ENCODE measurements around the gene PADI3. TPM values are rescaled to one million over a fixed set of nuclear protein-coding genes. Genes with fewer than 3 reads are reported as not detected.

PADI3 gene
- polyA plus RNA-seq, 1 of the 3 experiments (the other 2 are of a cell fraction): 0.30 TPM

DNA sequence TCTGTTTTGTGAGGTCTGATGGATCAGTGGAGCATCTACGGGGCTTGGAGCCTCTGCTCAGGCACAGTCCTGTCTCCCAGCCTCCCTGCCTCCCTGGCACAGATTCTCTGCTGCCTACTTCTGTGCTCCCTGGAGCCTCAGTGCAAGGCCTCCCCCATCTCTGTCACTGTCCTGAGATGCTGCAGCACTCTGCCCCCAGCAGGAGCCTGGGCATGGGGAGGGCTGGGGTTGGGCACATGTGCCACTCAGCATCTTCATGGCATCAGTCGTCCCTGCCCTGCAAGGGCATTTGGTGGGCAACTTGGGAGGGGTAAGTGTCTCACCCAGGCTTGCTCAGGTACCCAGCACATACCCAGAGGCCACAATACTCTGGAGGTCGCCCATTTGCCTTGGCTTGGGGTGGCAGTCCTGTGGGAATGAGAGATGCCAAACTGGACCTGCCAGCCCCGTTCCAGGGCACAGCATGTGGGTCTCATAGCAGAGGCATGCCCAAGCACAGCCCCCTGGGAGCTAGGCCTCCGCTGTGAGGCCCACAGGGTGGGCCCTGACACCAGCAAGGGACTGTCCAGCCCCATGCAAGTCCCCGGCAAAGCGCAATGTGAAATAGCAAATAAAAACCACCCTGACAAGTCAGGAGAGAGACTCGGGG, 28.7 kb downstream of the PADI3 start:
- Histone ChIP-seq H3K9me3 (no peaks in the 10 kb centered on the region), H2AFZ (ENCODE audit: low read depth) (no peak overlapping the region), H3K4me1 (ENCODE audit: control insufficient read depth in 1 of 2, insufficient read depth in 2 of 2, low read depth in 1 of 2, low read length in 1 of 2) (peaks cover 0 to 4% of the 10 kb centered on the region in 2 experiments; a peak in 1 of 4 replicates), H3K27ac (ENCODE audit: low read depth in 2 of 2, low read length in 1 of 2) (no peak overlapping the region), H4K20me1 (ENCODE audit: insufficient read depth) (no peaks in the 10 kb centered on the region), H3K4me2 (no peak overlapping the region), H3K9me2 (no peaks in the 10 kb centered on the region), H3K4me3 (ENCODE audit: low read depth in 2 of 2, low read length in 1 of 2) (no peak overlapping the region), H3K9ac (no peak overlapping the region), H3K79me2 (ENCODE audit: insufficient read depth) (no peaks in the 10 kb centered on the region), H3F3A (replicated peaks; ENCODE audit: insufficient read depth) (no peaks in the 10 kb centered on the region), H3K36me3 (replicated peaks in 1 of 2; ENCODE audit: control insufficient read depth in 1 of 2, insufficient read depth in 2 of 2, low read length in 1 of 2) (no peaks in the 10 kb centered on the region), H3K27me3 (ENCODE audit: insufficient read depth) (no peaks in the 10 kb centered on the region; the same call in 1 of the 2 replicates)
- POLR2A ChIA-PET: no interaction called here
- CTCF ChIA-PET: interaction anchor here (1.1 kb wide), 1 partner anchor 58 kb away, joined by 3 read pairs; no protein-coding TSS in a partner anchor
- 75% methylated on average over 6 of the region's 8 CpGs for WGBS (ENCODE audit: low lambda C conversion rate)
- no peak for DNase-seq
- TF ChIP-seq FOSL2 (IDR thresholded peaks at IDR 0.05; ENCODE audit: borderline replicate concordance, low read depth): no peak
- no peak for TF ChIP-seq EP300 (IDR thresholded peaks at IDR 0.05; ENCODE audit: borderline replicate concordance in 1 of 2, low read depth in 1 of 2, low read length in 1 of 2)
- no peak for TF ChIP-seq FOXJ3 (CRISPR knock-in tag; IDR thresholded peaks at IDR 0.05)

DNA sequence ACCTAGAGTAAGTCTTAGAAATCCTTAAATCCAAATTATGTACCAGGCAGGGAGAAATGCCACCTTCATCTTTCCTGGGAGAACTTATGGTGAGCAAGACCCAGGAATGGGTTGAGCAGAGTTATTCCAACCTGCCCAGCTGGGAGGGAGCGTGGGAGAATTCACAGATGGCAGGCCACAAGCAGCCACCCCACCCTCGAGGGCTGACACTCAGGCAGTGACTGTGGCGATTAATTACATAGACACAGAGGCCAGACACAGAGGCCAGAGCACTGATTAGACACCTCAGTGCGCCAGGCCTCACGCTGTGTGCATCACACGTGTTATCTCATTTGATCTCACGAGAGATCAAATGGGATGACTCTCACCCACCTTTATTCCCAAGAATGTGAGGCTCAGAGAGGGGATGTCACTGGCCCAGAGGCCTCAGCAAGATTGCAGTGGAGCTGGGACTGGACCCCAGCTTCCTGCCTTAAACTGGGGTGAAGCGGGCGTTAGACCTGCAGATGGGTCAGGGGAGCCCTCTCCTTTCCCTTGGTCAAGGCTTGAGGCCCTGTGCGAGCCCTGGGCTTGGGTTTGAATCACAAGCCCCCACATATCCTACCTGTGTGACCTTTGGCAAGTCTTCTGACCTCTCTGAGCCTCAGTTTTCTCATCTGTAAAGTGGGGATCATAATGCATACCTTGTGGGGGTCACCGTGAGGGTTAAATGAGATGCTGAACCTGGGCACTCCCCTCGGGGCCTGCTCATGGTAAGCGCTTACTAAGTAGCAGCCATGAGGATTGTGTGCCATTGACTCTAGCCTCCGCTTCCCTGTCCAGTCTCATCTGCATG, 30.3 kb downstream of the PADI3 start:
- H3K9ac ChIP-seq: no peak overlapping the region
- ChIA-PET CTCF (interaction anchor here (1.1 to 2.7 kb wide), 3 partner anchors 14 to 154 kb away, joined by 3 to 7 read pairs (median 3); no protein-coding TSS in a partner anchor), POLR2A (no interaction called here)
- no peaks in the 10 kb centered on the region for H3F3A ChIP-seq (replicated peaks; ENCODE audit: insufficient read depth)
- H3K4me3 ChIP-seq (ENCODE audit: low read depth in 2 of 2, low read length in 1 of 2): no peak overlapping the region
- H3K27ac ChIP-seq (ENCODE audit: low read depth in 2 of 2, low read length in 1 of 2): no peak overlapping the region
- H3K9me2 ChIP-seq: no peaks in the 10 kb centered on the region
- TF ChIP-seq GABPA (IDR thresholded peaks at IDR 0.05; ENCODE audit: low read depth): no peak
- TF ChIP-seq POLR2AphosphoS5 (IDR thresholded peaks at IDR 0.05; ENCODE audit: low read depth, low read length): no peak
- TF ChIP-seq FOSL2 (IDR thresholded peaks at IDR 0.05; ENCODE audit: borderline replicate concordance, low read depth): no peak
- no peak for TF ChIP-seq FOXM1 (IDR thresholded peaks at IDR 0.05; ENCODE audit: low read depth)
- TF ChIP-seq SIN3A (IDR thresholded peaks at IDR 0.05; ENCODE audit: borderline replicate concordance, low read depth, low read length): no peak
- TF ChIP-seq, protein P1, sequence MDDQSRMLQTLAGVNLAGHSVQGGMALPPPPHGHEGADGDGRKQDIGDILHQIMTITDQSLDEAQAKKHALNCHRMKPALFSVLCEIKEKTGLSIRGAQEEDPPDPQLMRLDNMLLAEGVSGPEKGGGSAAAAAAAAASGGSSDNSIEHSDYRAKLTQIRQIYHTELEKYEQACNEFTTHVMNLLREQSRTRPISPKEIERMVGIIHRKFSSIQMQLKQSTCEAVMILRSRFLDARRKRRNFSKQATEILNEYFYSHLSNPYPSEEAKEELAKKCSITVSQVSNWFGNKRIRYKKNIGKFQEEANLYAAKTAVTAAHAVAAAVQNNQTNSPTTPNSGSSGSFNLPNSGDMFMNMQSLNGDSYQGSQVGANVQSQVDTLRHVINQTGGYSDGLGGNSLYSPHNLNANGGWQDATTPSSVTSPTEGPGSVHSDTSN (IDR thresholded peaks at IDR 0.05): no peak
- no peak for TF ChIP-seq EZH2phosphoT487 (IDR thresholded peaks at IDR 0.05; ENCODE audit: borderline replicate concordance, low read depth)
- TF ChIP-seq GATA2 (CRISPR knock-in tag; IDR thresholded peaks at IDR 0.05): no peak
- TF ChIP-seq, protein P2, sequence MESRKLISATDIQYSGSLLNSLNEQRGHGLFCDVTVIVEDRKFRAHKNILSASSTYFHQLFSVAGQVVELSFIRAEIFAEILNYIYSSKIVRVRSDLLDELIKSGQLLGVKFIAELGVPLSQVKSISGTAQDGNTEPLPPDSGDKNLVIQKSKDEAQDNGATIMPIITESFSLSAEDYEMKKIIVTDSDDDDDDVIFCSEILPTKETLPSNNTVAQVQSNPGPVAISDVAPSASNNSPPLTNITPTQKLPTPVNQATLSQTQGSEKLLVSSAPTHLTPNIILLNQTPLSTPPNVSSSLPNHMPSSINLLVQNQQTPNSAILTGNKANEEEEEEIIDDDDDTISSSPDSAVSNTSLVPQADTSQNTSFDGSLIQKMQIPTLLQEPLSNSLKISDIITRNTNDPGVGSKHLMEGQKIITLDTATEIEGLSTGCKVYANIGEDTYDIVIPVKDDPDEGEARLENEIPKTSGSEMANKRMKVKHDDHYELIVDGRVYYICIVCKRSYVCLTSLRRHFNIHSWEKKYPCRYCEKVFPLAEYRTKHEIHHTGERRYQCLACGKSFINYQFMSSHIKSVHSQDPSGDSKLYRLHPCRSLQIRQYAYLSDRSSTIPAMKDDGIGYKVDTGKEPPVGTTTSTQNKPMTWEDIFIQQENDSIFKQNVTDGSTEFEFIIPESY (IDR thresholded peaks at IDR 0.05; ENCODE audit: borderline replicate concordance, low read depth): no peak
- TF ChIP-seq, protein P3, sequence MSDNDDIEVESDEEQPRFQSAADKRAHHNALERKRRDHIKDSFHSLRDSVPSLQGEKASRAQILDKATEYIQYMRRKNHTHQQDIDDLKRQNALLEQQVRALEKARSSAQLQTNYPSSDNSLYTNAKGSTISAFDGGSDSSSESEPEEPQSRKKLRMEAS (IDR thresholded peaks at IDR 0.05; ENCODE audit: low read depth): no peak
- TF ChIP-seq, protein P4, sequence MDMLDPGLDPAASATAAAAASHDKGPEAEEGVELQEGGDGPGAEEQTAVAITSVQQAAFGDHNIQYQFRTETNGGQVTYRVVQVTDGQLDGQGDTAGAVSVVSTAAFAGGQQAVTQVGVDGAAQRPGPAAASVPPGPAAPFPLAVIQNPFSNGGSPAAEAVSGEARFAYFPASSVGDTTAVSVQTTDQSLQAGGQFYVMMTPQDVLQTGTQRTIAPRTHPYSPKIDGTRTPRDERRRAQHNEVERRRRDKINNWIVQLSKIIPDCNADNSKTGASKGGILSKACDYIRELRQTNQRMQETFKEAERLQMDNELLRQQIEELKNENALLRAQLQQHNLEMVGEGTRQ (IDR thresholded peaks at IDR 0.05; ENCODE audit: borderline replicate concordance, low read depth, low read length): no peak
- TF ChIP-seq RAD21 (IDR thresholded peaks at IDR 0.05; ENCODE audit: low read length): no peak
- TF ChIP-seq NRF1 (IDR thresholded peaks at IDR 0.05; ENCODE audit: low read depth, low read length): no peak
- TF ChIP-seq RXRA (IDR thresholded peaks at IDR 0.05; ENCODE audit: borderline replicate concordance, low read depth): no peak
- H3K9me3 ChIP-seq: no peaks in the 10 kb centered on the region
- 86% methylated on average over 10 of the region's 14 CpGs for WGBS (ENCODE audit: low lambda C conversion rate)
- no peak for DNase-seq
- no peak overlapping the region for H2AFZ ChIP-seq (ENCODE audit: low read depth)
- no peak overlapping the region for H3K4me2 ChIP-seq
- H4K20me1 ChIP-seq (ENCODE audit: insufficient read depth): no peaks in the 10 kb centered on the region
- peaks cover 0 to 4% of the 10 kb centered on the region in 2 experiments; a peak in 1 of 4 replicates for H3K4me1 ChIP-seq (ENCODE audit: control insufficient read depth in 1 of 2, insufficient read depth in 2 of 2, low read depth in 1 of 2, low read length in 1 of 2)
- H3K79me2 ChIP-seq (ENCODE audit: insufficient read depth): no peaks in the 10 kb centered on the region
- H3K27me3 ChIP-seq (ENCODE audit: insufficient read depth): peaks cover 11% of the 10 kb centered on the region; the same call in 1 of the 2 replicates
- H3K36me3 ChIP-seq (replicated peaks in 1 of 2; ENCODE audit: control insufficient read depth in 1 of 2, insufficient read depth in 2 of 2, low read length in 1 of 2): no peaks in the 10 kb centered on the region
